ENCODE results near the gene RAVER1. TPM values are rescaled to one million over a fixed set of nuclear protein-coding genes. Genes with fewer than 3 reads are reported as not detected.

RAVER1 gene
- total and polyA plus RNA-seq, 9 of the 15 experiments (the other 6 are each of a cell fraction or from before 2014, with no cell fraction given): 0.06 to 113 (median 7.0) TPM

GRCh38 chr19:10269333-10270179 is 63.8 kb downstream of the RAVER1 start (continued):
- TF ChIP-seq AFF4 (CRISPR knock-in tag; IDR thresholded peaks at IDR 0.05) (no peak), NR4A1 (CRISPR knock-in tag; IDR thresholded peaks at IDR 0.05) (no peak), NR4A1 (tag; IDR thresholded peaks at IDR 0.05) (no peak), SMARCB1 (IDR thresholded peaks at IDR 0.05; ENCODE audit: insufficient read length, low read depth) (no peak), BACH1 (tag; IDR thresholded peaks at IDR 0.05) (no peak), HDGF (IDR thresholded peaks at IDR 0.05) (0 out of 2 replicates have a peak, but pooled peaks have one; percentile 49), RBBP5 (IDR thresholded peaks at IDR 0.05; ENCODE audit: borderline replicate concordance, insufficient read depth, low read length, poor library complexity, severe bottlenecking) (no peak), RNF219 (CRISPR knock-in tag; IDR thresholded peaks at IDR 0.05) (no peak), POLR2G (IDR thresholded peaks at IDR 0.05; ENCODE audit: low read depth, low read length) (peak; percentile 34; the same call in 1 of the 2 replicates), RREB1 (CRISPR knock-in tag; IDR thresholded peaks at IDR 0.05) (no peak), DEAF1 (CRISPR knock-in tag; IDR thresholded peaks at IDR 0.05) (peak; percentile 95), GATAD2A (IDR thresholded peaks at IDR 0.05) (no peak)

All from K562 (cell line).